Stimulated activated CD4-positive, alpha-beta T cell treated with anti-CD3 and anti-CD28 coated beads, Interleukin-15, amount 100 ng/mL, for 1 hour (primary cell): Measurements from ENCODE around the gene KIAA1217.

Source experiments
- DNase-seq, 2 donors: peaks; one replicate each; pipeline ENCODE4 v3.0.0-alpha.2; 2020; ENCODE audit warnings: low read depth in 1 of 2, low spot score in 1 of 2

Gene KIAA1217

GRCh38 chr10:24394461-24395190 is 185.7 kb downstream of the KIAA1217 start:
- no peak for DNase-seq

GRCh38 chr10:24396396-24396795 is 187.5 kb downstream of the KIAA1217 start:
- DNase-seq, result no peak

DNA sequence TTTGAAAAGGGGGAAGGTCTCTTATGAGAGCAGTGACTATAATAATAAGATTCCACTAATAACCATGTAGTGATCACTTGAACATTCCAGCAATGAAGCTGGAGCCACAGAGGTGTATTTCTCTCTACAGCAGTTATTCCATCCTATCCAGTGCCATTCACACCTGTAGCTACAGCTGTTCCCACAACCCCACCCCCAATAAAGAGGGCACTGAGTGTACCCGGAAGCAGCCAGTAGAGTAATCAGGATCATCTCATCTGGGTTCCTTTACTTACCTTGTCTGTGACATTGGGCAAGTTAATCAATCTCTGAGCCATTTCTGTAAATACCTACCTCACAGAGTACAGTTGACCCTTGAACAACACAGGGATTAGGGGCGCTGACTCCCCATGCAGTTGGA is 188.7 kb downstream of the KIAA1217 start:
- DNase-seq, result no peak

- no peak for DNase-seq
These were observed 195.6 kb downstream of the KIAA1217 start for GRCh38 chr10:24404567-24404966.

GRCh38 chr10:24405635-24406034 is 196.7 kb downstream of the KIAA1217 start:
- DNase-seq, result no peak

DNA sequence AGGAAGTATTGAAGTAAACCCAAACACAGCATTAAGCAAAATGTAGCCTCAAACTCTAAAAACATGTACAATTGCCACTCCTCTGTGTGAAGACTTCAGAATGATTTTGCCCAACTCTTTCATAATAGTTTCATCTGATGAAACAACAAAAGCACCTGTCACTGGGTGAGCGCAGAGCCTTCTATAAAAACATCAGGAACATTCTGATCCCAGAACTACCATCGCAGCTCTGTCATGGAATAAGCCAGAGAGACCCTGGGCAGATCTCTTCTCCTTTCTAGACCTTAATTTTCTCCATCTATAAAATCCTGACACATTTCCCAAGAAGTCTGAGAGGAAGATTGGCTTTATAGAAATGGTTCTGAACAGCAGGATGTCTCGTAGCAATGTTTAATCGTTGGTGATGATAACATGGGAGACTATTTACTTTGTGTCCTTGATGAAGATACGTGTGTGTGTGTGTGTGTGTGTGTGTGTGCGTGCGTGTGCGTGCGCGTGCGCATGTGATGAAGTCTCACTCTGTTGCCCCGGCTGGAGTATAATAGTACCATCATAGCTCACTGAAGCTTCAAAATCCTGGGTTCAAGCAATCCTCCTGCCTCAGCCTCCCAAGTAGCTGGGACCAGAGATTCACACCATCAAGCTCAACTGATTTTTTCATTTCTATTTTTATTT is 198.0 kb downstream of the KIAA1217 start:
- no peak for DNase-seq

- no peak for DNase-seq
These were observed 199.0 kb downstream of the KIAA1217 start for GRCh38 chr10:24407928-24408327.

DNA sequence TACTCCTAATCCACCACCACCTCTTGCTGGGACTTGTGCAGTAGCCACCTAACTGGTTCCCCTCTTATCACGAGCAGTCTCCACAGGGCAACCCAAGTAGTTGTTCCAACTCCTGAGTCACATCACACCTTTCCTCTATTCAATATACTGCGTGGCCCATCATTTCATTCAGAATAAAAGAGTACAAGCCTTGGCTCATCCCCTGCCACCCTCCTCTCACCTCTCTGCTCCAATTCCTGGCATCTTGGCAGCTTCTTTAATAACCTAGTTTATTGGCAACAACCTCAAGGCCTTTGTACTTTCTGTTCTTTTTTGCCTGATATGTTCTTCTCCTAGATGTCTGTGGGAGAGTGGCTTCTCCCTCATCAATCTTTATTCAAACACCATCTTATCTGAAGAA is 199.4 kb downstream of the KIAA1217 start:
- DNase-seq, result no peak

GRCh38 chr10:24414597-24414996 is 205.7 kb downstream of the KIAA1217 start:
- DNase-seq, result no peak

DNA sequence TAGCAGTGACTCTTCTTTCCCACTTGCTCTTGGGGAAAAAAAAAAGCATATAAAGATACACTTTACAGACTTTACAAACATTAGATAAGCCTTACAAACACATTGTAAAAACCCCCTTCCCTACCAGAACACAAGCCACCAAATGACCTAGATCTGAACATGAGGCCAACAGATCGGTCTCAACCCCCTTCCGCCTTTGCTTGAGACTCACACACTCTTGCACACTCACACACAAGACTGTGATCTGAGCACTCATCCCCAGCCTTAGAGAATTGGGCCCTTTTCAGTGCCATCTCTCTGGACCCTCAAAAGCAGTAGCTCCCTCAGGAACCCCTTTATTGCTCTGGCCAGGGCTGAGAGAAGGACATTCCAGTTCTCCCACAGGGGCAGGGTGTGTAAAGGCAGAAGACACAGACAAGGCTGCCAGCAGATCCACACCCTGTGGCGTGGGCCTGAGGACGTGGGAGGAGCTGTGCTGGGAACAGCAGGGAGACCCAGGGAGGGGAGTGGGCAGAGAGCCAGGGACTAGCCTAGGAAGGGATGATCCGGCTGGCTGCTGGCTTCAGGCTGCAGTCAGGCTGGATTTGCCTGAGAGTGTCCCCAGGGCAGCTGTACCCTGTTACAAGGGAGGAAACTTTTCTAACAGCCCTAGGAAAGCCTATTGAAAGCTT is 206.7 kb downstream of the KIAA1217 start:
- no peak for DNase-seq

DNA sequence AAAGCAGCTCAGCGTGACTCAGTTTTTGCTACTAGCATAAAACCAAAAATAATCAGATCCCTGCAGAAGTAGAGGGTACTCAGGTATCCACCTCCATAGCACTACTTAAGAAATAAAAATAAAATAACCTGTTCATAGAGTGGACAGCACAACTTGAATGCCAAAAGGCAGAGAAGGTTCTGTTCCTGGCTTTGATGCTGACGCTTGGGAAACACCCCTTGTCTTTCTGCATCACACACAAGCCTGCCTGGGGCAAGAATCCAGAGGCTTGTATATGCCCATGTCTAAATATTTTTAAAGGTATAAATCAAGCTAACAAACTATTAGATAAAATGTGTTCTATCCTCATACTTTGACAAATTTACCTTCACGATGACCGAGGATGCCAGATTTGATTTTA is 207.3 kb downstream of the KIAA1217 start:
- DNase-seq, result no peak

GRCh38 chr10:24417053-24417452 is 208.1 kb downstream of the KIAA1217 start:
- DNase-seq, result no peak

DNA sequence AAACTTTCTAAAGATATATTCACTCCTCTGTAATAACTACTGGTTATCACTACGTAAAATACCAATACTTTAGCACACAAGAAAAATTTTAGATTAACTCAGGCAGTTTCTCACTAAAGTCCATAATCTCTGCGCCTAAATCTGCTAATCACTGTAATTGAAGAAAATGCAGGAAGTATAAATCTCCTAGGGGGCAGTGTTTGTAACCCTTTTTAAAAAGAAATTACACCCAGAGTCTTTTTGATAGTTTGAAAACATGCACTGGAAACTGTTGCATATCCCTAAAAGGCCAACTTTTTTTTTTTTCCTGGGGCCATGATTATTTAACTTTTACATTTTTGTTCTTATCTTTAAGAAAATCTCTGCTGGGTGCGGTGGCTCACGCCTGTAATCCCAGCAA is 209.6 kb downstream of the KIAA1217 start:
- no peak for DNase-seq

DNA sequence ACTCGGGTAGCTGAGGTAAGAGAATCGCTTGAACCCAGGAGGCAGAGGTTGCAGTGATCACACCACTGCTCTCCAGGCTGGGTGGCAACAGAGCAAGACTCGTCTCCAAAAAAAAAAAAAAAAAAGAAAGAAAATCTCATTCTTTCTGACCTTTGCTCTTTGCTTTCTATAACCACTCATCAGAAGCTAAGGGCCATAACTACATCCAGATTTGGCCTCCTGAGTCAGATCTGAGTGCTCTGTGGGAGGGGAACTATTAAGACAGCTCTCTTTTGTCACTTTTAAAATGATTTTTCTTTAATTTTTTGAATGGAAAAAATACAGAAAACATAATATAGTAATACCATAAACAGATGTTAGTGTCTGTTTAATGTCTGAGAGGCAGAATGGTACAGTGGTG is 210.1 kb downstream of the KIAA1217 start:
- DNase-seq, result no peak

- DNase-seq, result no peak
These were observed 216.2 kb downstream of the KIAA1217 start for GRCh38 chr10:24425151-24425550.

DNA sequence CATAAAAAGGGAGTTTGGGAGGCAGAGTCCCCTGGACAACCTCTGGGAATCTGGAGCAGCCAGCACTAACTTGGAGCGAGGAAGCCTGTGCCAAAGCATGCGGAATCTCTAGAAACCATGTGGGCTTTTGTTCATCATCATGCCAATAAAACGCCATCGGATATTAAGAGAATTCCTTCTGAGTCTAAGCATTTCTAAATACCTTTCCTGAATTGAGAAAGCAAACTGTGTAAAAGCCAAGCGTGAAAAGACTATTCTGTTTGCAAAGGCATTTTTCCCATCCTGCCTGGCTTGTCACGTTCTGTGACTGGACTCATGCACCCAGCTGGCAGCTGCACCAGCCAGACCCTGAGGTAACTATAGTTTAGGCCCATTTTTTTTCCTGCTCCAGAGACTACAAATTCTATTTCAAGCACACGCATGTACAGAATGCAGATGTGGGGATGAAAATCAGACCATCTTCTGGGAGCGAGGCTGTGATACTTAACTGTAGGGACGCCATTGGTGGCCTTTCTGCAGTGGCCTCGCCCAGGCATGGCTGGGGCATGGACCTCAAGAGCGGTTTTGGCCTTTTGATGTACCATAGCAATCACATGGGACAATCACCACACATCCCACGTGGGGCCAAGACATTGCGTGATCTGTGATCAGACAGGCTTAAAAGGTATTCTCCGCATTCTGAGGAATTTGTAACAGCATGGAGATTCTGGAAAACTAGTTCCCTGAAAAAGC is 218.9 kb downstream of the KIAA1217 start:
- DNase-seq, result no peak

GRCh38 chr10:24428410-24428782 is 219.5 kb downstream of the KIAA1217 start:
- no peak for DNase-seq

- no peak for DNase-seq
These were observed 221.7 kb downstream of the KIAA1217 start for GRCh38 chr10:24430591-24430990.

DNA sequence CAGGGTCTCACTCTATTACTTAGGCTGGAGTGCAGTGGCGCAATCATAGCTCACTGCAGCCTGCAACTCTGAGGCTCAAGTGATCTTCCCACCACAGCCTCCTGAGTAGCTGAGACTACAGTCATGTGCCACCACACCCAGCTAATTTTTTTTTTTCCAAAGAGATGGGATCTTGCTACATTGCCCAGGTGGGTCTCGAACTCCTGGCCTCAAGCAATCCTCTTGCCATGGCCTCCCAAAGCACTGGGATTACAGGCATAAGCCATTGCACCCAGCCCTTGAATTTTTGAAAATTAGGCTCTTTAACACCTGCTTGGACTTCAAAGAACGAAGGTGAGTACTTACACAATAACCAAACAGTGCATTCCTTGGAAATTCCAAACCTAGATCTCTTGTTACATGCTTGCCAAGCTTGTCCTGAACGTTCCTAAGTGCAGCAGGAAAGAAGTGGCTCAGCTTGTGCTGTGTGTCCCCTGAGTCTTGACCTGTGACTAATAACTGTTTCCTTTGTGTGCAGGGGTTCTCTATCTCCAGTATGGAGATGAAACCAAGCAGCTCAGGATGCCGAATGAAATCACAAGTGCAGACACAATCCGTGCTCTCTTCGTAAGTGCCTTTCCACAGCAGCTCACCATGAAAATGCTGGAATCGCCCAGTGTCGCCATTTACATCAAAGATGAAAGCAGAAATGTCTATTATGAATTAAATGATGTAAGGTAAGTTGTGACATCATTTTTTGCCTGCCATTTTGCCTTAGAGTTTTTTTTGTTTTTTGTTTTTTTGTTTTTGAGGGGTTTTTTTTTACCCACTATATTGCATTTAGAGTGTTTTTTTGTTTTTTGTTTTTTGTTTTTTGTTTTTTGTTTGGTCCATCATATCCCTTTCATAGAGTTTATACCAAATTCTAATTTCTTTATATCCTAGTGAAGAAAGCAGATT is 223.8 kb downstream of the KIAA1217 start:
- no peak for DNase-seq

DNA sequence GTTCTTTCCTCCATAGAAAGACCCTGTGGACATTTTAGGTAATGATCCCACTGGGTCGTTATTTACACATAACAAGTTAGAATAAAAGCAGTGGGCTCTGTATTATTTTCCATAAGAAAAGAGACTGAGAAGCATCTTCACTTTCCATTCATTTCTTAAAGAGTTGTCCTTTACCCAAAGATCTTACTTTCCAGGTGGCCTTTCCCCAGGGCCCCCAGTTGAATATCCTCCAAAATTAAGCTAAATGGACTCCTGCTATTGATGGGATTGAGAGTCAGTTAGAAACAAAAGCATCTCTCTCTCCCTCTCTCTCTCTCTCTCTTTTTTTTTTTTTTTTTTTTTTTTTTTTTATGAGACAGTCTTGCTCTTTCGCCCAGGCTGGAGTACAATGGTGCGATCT is 224.8 kb downstream of the KIAA1217 start:
- DNase-seq, result no peak

DNA sequence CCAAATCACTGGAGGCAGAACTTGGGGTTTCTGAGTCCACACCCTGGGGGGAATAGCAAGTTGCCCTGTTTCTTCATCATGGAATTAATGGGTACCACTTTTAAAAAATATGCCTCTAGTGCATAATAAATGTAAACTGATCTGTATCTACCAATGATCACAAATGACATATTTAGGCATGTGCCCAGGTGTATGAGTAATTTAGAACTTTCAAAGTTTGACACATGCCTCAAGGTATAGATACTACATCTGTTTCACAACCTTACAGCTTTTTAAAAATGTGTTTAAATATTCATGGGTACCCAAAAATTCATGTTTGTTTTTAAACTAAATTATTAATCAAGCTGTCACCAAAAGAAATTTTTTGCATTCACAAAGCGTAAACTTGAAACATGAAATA is 226.0 kb downstream of the KIAA1217 start:
- no peak for DNase-seq
